RPMI8226 (cell line): ENCODE results near the gene PRPF4.
"Not testable (repeated sequence)": the region's sequence is repeated elsewhere in the genome, so short reads cannot be mapped to it uniquely, and the experiment has no call there.

Experiments used
- DNase-seq: peaks from one replicate; pipeline ENCODE4 v3.0.0-alpha.2; 2015

The PRPF4 gene

GRCh38 chr9:113269355-113269754 is 6.1 kb upstream of the PRPF4 start:
- no peak for DNase-seq

GRCh38 chr9:113269871-113270270 is 5.6 kb upstream of the PRPF4 start:
- no peak for DNase-seq

GRCh38 chr9:113274474-113275156 is 843 bp upstream of the PRPF4 start:
- DNase-seq: peak; percentile 57

- no peak for DNase-seq
Observed at GRCh38 chr9:113278840-113279239, 3.4 kb downstream of the PRPF4 start.

- no peak for DNase-seq
Observed at GRCh38 chr9:113281356-113281755, 5.9 kb downstream of the PRPF4 start.

GRCh38 chr9:113289091-113289490 is 13.6 kb downstream of the PRPF4 start:
- no peak for DNase-seq

- no peak for DNase-seq
Observed at GRCh38 chr9:113290052-113290607, 14.7 kb downstream of the PRPF4 start.

GRCh38 chr9:113293285-113293878 is 17.9 kb downstream of the PRPF4 start:
- DNase-seq: no peak

- DNase-seq: not testable (repeated sequence)
Observed at GRCh38 chr9:113296247-113296646, 20.8 kb downstream of the PRPF4 start.

GRCh38 chr9:113296796-113297558 is 21.5 kb downstream of the PRPF4 start:
- peak; percentile 22 for DNase-seq

GRCh38 chr9:113298311-113298710 is 22.9 kb downstream of the PRPF4 start:
- DNase-seq: no peak

GRCh38 chr9:113298924-113299770 is 23.7 kb downstream of the PRPF4 start:
- peak; percentile 93 for DNase-seq

- DNase-seq: peak; percentile 87
Observed at GRCh38 chr9:113299800-113300292, 24.4 kb downstream of the PRPF4 start.

- no peak for DNase-seq
Observed at GRCh38 chr9:113301548-113301947, 26.1 kb downstream of the PRPF4 start.

- no peak for DNase-seq
Observed at GRCh38 chr9:113302792-113303418, 27.4 kb downstream of the PRPF4 start, which contains the start of gene RNF183. Gene RNF183 (minus strand): TSS chr9:113303376. CDS start chr9:113298184, 5,192 bp downstream.

GRCh38 chr9:113306566-113306965 is 31.1 kb downstream of the PRPF4 start:
- DNase-seq: no peak

GRCh38 chr9:113307396-113307975 is 32.0 kb downstream of the PRPF4 start:
- no peak for DNase-seq

- DNase-seq: peak; percentile 52
Observed at GRCh38 chr9:113309204-113309813, 33.9 kb downstream of the PRPF4 start.

GRCh38 chr9:113310538-113310937 is 35.1 kb downstream of the PRPF4 start:
- no peak for DNase-seq

- no peak for DNase-seq
Observed at GRCh38 chr9:113311961-113312360, 36.5 kb downstream of the PRPF4 start.

GRCh38 chr9:113313261-113313660 is 37.8 kb downstream of the PRPF4 start:
- DNase-seq: no peak
